ENCODE measurements around the gene MYL5. TPM values are rescaled to one million over a fixed set of nuclear protein-coding genes. Genes with fewer than 3 reads are reported as not detected.

MYL5 gene
- total and polyA plus RNA-seq, 10 of the 15 experiments (the other 5 are each of a cell fraction or from before 2014, with no cell fraction given) = 1.2 to 13.8 (median 7.1) TPM

- TF ChIP-seq TAF1 (IDR thresholded peaks at IDR 0.05; ENCODE audit: borderline replicate concordance, low read depth, low read length) (no peak), YY1 (IDR thresholded peaks at IDR 0.05; ENCODE audit: low read depth, low read length) (no peak), RBBP5 (conservative IDR thresholded peaks at IDR 0.05) (no peak), ZNF622 (IDR thresholded peaks at IDR 0.05) (no peak), CTCF (IDR thresholded peaks at IDR 0.05 in 2 of 3, conservative IDR thresholded peaks at IDR 0.05 in 1 of 3; ENCODE audit: control insufficient read depth in 2 of 3, extremely low read depth in 1 of 3, insufficient read depth in 1 of 3, low read depth in 3 of 3, low read length in 3 of 3) (no peak), MLLT1 (IDR thresholded peaks at IDR 0.05) (no peak), BCL3 (IDR thresholded peaks at IDR 0.05; ENCODE audit: borderline replicate concordance, insufficient read depth, low read depth, low read length, poor library complexity, severe bottlenecking) (no peak), SUZ12 (IDR thresholded peaks at IDR 0.05; ENCODE audit: unreplicated experiment) (no peak), CEBPZ (IDR thresholded peaks at IDR 0.05; ENCODE audit: low read depth, low read length) (no peak), ZNF274 (IDR thresholded peaks at IDR 0.05; ENCODE audit: insufficient read depth, insufficient read length) (no peak)
- H2AFZ ChIP-seq (ENCODE audit: control insufficient read depth, low read depth, low read length) = no peak overlapping the region
- no peaks in the 10 kb centered on the region; the same call in 2 of the 3 replicates for H3K9me3 ChIP-seq (replicated peaks; ENCODE audit: control insufficient read depth, insufficient read depth, low read length)
- H3K27ac ChIP-seq (ENCODE audit: control insufficient read depth, insufficient read depth) = no peak overlapping the region
- no peak for FAIRE-seq
- POLR2A ChIA-PET = no interaction called here
- H3K36me3 ChIP-seq (ENCODE audit: control insufficient read depth in 2 of 2, insufficient read depth in 2 of 2, low read length in 1 of 2) = no peaks in the 10 kb centered on the region
- intact Hi-C loops (cut with micrococcal nuclease; ENCODE audit: unreplicated experiment) (no loop called here), in situ Hi-C loops (cut with MboI) (no loop called here)
- H3K4me3 ChIP-seq = no peak overlapping the region
- H4K20me1 ChIP-seq (ENCODE audit: control insufficient read depth, insufficient read depth) = no peaks in the 10 kb centered on the region
- no peak overlapping the region for H3K9ac ChIP-seq (ENCODE audit: control insufficient read depth, insufficient read depth, low read length)
- no peak for ATAC-seq
- SMC1A ChIA-PET (ENCODE audit: uncharacterized antibody, unreplicated experiment) = no interaction called here
- no peaks in the 10 kb centered on the region for H3K27me3 ChIP-seq (replicated peaks in 1 of 2; ENCODE audit: control insufficient read depth in 2 of 2, insufficient read depth in 2 of 2, low read length in 1 of 2)
- no peak for DNase-seq (ENCODE audit: low read depth, low spot score)
- CTCF ChIA-PET = no interaction called here
- RAD21 ChIA-PET (ENCODE audit: unreplicated experiment) = no interaction called here
- WGBS (ENCODE audit: insufficient coverage, insufficient replicate concordance, low lambda C conversion rate, missing lambda C conversion rate) = 69% methylated on average over 28 of the region's 28 CpGs
- no peak overlapping the region for H3K4me2 ChIP-seq (ENCODE audit: control insufficient read depth, insufficient read depth)
- no TSS peak for BruUV-seq (replicated peaks)
- no peaks in the 10 kb centered on the region for H3K4me1 ChIP-seq (ENCODE audit: control insufficient read depth, insufficient read depth, low read length)
- no peaks in the 10 kb centered on the region for H3K79me2 ChIP-seq (ENCODE audit: control insufficient read depth, insufficient read depth, low read length)
Observed at GRCh38 chr4:648579-649292, 25.6 kb upstream of the MYL5 start.

All from GM12878 (cell line).